BJ (cell line): ENCODE data around the gene IDS. TPM values are rescaled to one million over a fixed set of nuclear protein-coding genes. Genes with fewer than 3 reads are reported as not detected.

Experiments used
- CTCF ChIA-PET: fragments of 350-600 bp; formaldehyde crosslinking; extraction: SDS; loops from one replicate; lab custom pipeline; 2021; ENCODE audit warnings: antibody characterized with exemption, inconsistent platforms; lab: Yijun Ruan, JAX
- POLR2A ChIA-PET: fragments of 300-600 bp; sonication (Branson Sonifier 250); formaldehyde crosslinking; extraction: SDS; loops from one replicate; lab custom pipeline; 2021; ENCODE audit warnings: antibody characterized with exemption; lab: Charles Lee
- DNase-seq: peaks from one replicate; pipeline ENCODE4 v3.0.0-alpha.2; 2011; ENCODE audit warnings: low read depth
- H3K27me3 ChIP-seq: 2 replicates; pipeline ENCODE4 v1.6.0; 2011; ENCODE audit warnings: low read length; ENCODE audit not compliant: control insufficient read depth, insufficient read depth
- H3K36me3 ChIP-seq: 2 replicates; pipeline ENCODE4 v1.5.1; 2011; ENCODE audit warnings: low read length; ENCODE audit not compliant: control insufficient read depth, insufficient read depth
- H3K4me3 ChIP-seq: 2 replicates; pipeline ENCODE4 v1.5.1; 2011; ENCODE audit warnings: low read depth, mild to moderate bottlenecking, control low read depth, low read length
- polyA plus RNA-seq: library from polyadenylated mRNA; depleted of rRNA; stranded (reverse); fragments of >200 nt; gene quantifications from 2 replicates; pipeline ENCODE4 v1.2.3, GENCODE V29; 2011; rRNA removed
- TF ChIP-seq, protein P1 (sequence below): IDR thresholded peaks from 2 replicates; pipeline ENCODE4 v1.5.1; 2011; ENCODE audit warnings: low read depth, mild to moderate bottlenecking, control low read depth, inconsistent platforms, low read length, moderate library complexity; ENCODE audit not compliant: insufficient read depth

IDS gene
- polyA plus RNA-seq, 1 experiment: 108 TPM

DNA sequence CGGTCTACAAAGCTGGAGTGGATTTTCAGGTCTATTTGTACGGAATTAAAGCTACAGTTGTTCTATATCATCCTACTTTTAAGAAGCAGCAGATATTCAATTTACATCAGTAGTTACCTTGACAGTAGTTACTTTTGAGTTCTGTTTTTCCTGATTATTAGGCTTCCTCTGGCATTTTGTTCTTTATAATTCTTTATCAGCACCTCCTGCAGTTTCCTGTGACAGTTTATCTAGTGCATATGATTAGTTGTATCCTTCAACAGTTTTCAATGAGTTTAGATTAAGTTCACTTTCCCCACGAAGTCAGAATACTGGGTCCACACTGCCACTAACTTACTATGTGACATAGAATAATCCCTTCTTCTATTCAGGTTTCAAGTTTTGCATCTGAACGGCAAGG is 71.7 kb downstream of the IDS start:
- TF ChIP-seq, protein P1, sequence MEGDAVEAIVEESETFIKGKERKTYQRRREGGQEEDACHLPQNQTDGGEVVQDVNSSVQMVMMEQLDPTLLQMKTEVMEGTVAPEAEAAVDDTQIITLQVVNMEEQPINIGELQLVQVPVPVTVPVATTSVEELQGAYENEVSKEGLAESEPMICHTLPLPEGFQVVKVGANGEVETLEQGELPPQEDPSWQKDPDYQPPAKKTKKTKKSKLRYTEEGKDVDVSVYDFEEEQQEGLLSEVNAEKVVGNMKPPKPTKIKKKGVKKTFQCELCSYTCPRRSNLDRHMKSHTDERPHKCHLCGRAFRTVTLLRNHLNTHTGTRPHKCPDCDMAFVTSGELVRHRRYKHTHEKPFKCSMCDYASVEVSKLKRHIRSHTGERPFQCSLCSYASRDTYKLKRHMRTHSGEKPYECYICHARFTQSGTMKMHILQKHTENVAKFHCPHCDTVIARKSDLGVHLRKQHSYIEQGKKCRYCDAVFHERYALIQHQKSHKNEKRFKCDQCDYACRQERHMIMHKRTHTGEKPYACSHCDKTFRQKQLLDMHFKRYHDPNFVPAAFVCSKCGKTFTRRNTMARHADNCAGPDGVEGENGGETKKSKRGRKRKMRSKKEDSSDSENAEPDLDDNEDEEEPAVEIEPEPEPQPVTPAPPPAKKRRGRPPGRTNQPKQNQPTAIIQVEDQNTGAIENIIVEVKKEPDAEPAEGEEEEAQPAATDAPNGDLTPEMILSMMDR: no peak
- ChIA-PET CTCF (no interaction called here), POLR2A (no interaction called here)
- Histone ChIP-seq H3K36me3 (no peaks in the 10 kb centered on the region), H3K4me3 (no peak overlapping the region), H3K27me3 (no peaks in the 10 kb centered on the region)
- DNase-seq: no peak

DNA sequence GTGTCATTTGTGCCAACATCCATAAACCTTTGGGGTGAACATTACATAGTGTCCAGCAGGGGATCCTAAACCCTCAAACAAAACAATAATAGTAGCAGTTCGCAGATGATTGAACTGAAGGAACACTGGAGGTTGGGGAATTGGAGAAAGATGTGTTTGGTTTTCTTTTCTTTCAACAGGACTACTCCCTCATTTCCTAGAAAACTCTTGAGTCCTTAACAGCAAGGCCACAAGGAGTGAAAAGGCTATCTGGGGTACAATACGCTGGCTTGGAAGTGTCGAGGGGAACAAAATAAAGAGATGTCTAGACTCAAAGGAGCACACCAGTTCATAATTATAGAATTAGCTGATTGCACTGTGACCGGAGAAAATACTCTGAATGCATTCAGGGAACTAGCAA is 72.1 kb downstream of the IDS start:
- DNase-seq: no peak
- Histone ChIP-seq H3K4me3 (no peak overlapping the region), H3K36me3 (no peaks in the 10 kb centered on the region), H3K27me3 (no peaks in the 10 kb centered on the region)
- TF ChIP-seq, protein P1: no peak
- CTCF ChIA-PET: no interaction called here
- POLR2A ChIA-PET: no interaction called here

Other genes starting within 250 kb of the IDS start
- gene EOLA1, start 35.7 kb upstream of the IDS start, polyA plus RNA-seq: 18.2 and 18.8 TPM in 2 replicates
- gene HSFX3, start 44.6 kb upstream of the IDS start, polyA plus RNA-seq: not detected in 2 replicates
- gene MAGEA9B, start 82.2 kb upstream of the IDS start, polyA plus RNA-seq: not detected in 2 replicates
- gene HSFX2, start 90.0 kb upstream of the IDS start, polyA plus RNA-seq: 0.25 and 0.29 TPM in 2 replicates
- gene TMEM185A, start 126.5 kb upstream of the IDS start, polyA plus RNA-seq: 19.7 and 20.6 TPM in 2 replicates
- gene MAGEA11, start 206.8 kb upstream of the IDS start, polyA plus RNA-seq: not detected in 2 replicates